Osteoblast (primary cell): ENCODE results near the gene GNG12. TPM values are rescaled to one million over a fixed set of nuclear protein-coding genes. Genes with fewer than 3 reads are reported as not detected.

Source experiments
- DNase-seq: peaks from one replicate; pipeline ENCODE4 v3.0.0; 2011; ENCODE audit warnings: low spot score, mixed read lengths; ENCODE audit not compliant: insufficient read length; ENCODE audit errors: missing footprints
- H2AFZ ChIP-seq: 2 replicates; pipeline ENCODE4 v1.6.0; 2011; ENCODE audit warnings: mild to moderate bottlenecking, low read length
- H3K27ac ChIP-seq: 2 replicates; pipeline ENCODE4 v1.5.1; 2011; ENCODE audit warnings: mild to moderate bottlenecking, low read depth, low read length, moderate library complexity
- H3K27me3 ChIP-seq: 2 replicates; pipeline ENCODE4 v1.6.0; 2012; ENCODE audit warnings: mild to moderate bottlenecking, control low read depth, inconsistent platforms, low read length, moderate library complexity; ENCODE audit not compliant: insufficient read depth
- H3K36me3 ChIP-seq: 2 replicates; pipeline ENCODE4 v1.5.1; 2011; ENCODE audit warnings: mild to moderate bottlenecking, low read length, control low read depth, moderate library complexity; ENCODE audit not compliant: insufficient read depth
- H3K4me1 ChIP-seq: 2 replicates; pipeline ENCODE4 v1.5.1; 2011; ENCODE audit warnings: mild to moderate bottlenecking, low read length, control low read depth, moderate library complexity; ENCODE audit not compliant: insufficient read depth
- H3K4me2 ChIP-seq: 2 replicates; pipeline ENCODE4 v1.6.0; 2011; ENCODE audit warnings: mild to moderate bottlenecking, low read length; ENCODE audit not compliant: insufficient read depth
- H3K4me3 ChIP-seq: fragments of 200-600 bp; sonication (generic); 3 replicates; pipeline ENCODE4 v1.5.1; 2012; ENCODE audit warnings: mild to moderate bottlenecking, low read length, inconsistent platforms; ENCODE audit not compliant: insufficient read depth
- H3K79me2 ChIP-seq: 2 replicates; pipeline ENCODE4 v1.6.0; 2012; ENCODE audit warnings: mild to moderate bottlenecking, low read length, control low read depth, inconsistent platforms; ENCODE audit not compliant: insufficient read depth
- H3K9me3 ChIP-seq: 2 replicates; pipeline ENCODE4 v1.5.1; 2011; ENCODE audit warnings: low read depth, low read length, control low read depth
- H4K20me1 ChIP-seq: 2 replicates; pipeline ENCODE4 v1.6.0; 2012; ENCODE audit warnings: mild to moderate bottlenecking, low read length, control low read depth; ENCODE audit not compliant: insufficient read depth
- total RNA-seq: library from RNA; depleted of rRNA; stranded (reverse); fragments of >200 nt; gene quantifications from 2 replicates; pipeline ENCODE4 v1.2.3, GENCODE V29; 2012
- TF ChIP-seq, protein P1 (sequence below): IDR thresholded peaks from 2 replicates; pipeline ENCODE4 v1.5.1; 2011; ENCODE audit warnings: mild to moderate bottlenecking, low read depth, low read length, moderate library complexity; ENCODE audit errors: extremely low read depth

GNG12 gene
- total RNA-seq, 1 donor = 219 TPM

DNA sequence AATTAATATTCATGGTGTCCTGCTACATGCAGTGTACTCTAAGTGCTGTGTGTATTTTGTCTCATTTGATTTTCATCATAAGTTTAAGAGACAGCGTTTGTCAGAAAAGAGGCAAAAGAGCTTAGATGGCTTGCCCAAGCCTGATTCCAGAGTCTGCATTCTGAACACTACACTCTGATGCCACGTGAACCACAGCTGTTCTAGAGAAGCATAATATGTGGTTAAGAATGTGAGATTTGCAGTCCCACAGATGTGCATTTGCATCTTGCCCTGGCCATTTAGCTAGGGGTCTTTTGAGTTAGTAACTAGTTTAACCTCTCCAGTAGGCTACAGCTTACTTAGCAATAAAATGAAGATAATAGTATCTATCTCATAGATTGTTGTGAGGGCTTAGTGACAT is 157.5 kb downstream of the GNG12 start:
- TF ChIP-seq, protein P1, sequence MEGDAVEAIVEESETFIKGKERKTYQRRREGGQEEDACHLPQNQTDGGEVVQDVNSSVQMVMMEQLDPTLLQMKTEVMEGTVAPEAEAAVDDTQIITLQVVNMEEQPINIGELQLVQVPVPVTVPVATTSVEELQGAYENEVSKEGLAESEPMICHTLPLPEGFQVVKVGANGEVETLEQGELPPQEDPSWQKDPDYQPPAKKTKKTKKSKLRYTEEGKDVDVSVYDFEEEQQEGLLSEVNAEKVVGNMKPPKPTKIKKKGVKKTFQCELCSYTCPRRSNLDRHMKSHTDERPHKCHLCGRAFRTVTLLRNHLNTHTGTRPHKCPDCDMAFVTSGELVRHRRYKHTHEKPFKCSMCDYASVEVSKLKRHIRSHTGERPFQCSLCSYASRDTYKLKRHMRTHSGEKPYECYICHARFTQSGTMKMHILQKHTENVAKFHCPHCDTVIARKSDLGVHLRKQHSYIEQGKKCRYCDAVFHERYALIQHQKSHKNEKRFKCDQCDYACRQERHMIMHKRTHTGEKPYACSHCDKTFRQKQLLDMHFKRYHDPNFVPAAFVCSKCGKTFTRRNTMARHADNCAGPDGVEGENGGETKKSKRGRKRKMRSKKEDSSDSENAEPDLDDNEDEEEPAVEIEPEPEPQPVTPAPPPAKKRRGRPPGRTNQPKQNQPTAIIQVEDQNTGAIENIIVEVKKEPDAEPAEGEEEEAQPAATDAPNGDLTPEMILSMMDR = no peak
- Histone ChIP-seq H3K79me2 (no peaks in the 10 kb centered on the region), H3K4me3 (no peak overlapping the region), H3K27ac (no peak overlapping the region), H3K9me3 (no peaks in the 10 kb centered on the region), H2AFZ (peak overlapping the region; percentile 16), H3K27me3 (no peaks in the 10 kb centered on the region), H3K4me2 (no peak overlapping the region), H3K36me3 (no peaks in the 10 kb centered on the region), H3K4me1 (peaks cover 7% of the 10 kb centered on the region), H4K20me1 (no peaks in the 10 kb centered on the region)
- DNase-seq = peak; percentile 51

DNA sequence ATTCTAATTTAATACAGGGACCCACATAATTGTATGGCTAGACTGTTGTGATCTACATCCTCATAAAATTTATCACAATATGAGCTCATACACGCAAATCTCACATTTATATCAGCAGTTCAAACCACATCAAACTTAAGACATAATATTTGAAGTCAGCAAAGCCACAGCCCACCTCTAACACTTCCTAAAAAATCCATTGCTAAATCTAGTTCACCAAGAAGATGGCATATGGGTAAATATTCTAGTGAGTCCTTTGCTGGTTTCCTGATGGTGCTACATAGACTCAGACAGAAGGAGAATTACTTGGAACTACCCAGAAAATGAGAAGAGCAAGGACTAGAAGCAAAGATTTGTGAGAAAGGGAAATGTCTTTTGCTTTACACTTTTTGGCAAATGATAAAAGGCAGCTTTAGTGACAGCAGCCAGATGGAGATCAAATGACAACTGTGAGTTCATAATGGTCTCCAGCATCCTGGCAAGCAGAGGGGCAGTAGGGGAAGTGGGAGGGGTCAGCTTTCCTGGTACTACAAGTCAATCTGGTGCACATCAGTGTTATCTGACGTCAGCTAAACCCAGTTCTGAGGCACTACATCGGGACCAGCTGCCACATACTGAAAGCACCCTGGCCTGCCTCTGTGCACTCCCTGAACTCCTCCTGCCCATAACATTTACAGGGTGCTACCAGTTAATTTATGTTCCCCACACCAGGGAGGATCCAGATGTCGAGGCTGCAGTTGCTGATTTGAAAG is 158.8 kb downstream of the GNG12 start:
- no peak overlapping the region for H3K27ac ChIP-seq
- TF ChIP-seq, protein P1 = no peak
- peak overlapping the region; percentile 1 for H3K4me3 ChIP-seq
- H3K79me2 ChIP-seq = no peaks in the 10 kb centered on the region
- DNase-seq = no peak
- H4K20me1 ChIP-seq = no peaks in the 10 kb centered on the region
- peaks cover 7% of the 10 kb centered on the region for H3K4me1 ChIP-seq
- H3K27me3 ChIP-seq = no peaks in the 10 kb centered on the region
- H2AFZ ChIP-seq = peak overlapping the region; percentile 78
- no peaks in the 10 kb centered on the region for H3K36me3 ChIP-seq
- no peaks in the 10 kb centered on the region for H3K9me3 ChIP-seq
- peak overlapping the region; percentile 49 for H3K4me2 ChIP-seq

DNA sequence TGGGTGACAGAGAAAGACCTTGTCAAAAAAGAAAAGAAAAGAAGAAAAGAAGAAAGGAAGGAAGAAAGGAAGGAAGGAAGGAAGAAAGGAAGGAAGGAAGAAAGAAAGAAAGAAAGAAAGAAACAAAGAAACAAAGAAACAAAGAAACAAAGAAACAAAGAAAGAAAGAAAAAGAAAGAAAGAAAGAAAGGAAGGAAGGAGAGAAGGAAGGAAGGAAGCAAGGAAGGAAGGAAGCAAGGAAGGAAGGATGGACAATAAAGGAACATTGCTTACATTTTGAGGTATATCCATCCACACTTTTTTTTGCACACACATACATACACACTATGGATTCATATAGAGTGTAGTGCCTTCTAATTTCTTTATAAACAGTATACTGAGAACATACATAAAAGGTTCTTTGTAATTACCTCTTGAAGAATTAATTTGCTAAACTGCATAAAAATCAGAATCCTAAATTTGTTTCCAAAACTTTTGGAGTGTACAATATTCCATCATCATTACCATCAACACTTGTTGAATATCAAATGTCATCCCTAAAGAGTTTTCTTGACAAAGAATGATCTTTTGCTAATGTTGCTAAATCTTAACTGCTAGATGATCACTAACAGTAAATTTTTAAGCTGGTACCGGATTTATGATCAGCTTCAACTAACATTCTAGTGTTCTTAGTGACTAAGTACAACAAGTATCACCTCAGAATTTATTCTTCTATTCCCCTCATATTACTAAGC is 159.6 kb downstream of the GNG12 start:
- no peak overlapping the region for H3K27ac ChIP-seq

More for the DNA sequence above, 159.6 kb downstream of the GNG12 start:
- Histone ChIP-seq H3K27me3 (no peaks in the 10 kb centered on the region), H3K9me3 (no peaks in the 10 kb centered on the region), H3K4me1 (peaks cover 7% of the 10 kb centered on the region), H4K20me1 (no peaks in the 10 kb centered on the region), H3K4me2 (no peak overlapping the region), H3K36me3 (no peaks in the 10 kb centered on the region), H2AFZ (no peak overlapping the region), H3K79me2 (no peaks in the 10 kb centered on the region), H3K4me3 (no peak overlapping the region)
- no peak for DNase-seq
- TF ChIP-seq, protein P1 = no peak
